ENCODE data around the gene SLC41A2. TPM values are rescaled to one million over a fixed set of nuclear protein-coding genes. Genes with fewer than 3 reads are reported as not detected.

The SLC41A2 gene
- total RNA-seq, 1 donor from 2014 or later, result 93.1 TPM

DNA sequence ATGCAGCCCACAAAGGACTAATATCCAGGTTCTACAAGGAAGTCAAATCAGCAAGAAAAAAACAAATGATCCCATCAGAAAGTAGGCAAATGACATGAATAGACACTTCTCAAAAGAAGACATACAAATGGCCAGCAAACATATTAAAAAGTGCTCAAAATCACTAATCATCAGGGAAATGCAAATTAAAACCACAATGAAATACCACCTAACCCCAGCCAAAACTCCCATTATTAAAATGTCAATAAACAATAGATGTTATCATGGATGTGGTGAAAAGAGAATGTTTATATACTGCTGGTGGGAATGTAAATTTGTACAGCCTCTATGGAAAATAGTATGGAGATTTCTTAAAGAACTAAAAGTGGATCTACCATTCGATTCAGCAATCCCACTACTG lies 25.0 kb downstream of the SLC41A2 start:
- DNase-seq (ENCODE audit: low spot score), result no peak

DNA sequence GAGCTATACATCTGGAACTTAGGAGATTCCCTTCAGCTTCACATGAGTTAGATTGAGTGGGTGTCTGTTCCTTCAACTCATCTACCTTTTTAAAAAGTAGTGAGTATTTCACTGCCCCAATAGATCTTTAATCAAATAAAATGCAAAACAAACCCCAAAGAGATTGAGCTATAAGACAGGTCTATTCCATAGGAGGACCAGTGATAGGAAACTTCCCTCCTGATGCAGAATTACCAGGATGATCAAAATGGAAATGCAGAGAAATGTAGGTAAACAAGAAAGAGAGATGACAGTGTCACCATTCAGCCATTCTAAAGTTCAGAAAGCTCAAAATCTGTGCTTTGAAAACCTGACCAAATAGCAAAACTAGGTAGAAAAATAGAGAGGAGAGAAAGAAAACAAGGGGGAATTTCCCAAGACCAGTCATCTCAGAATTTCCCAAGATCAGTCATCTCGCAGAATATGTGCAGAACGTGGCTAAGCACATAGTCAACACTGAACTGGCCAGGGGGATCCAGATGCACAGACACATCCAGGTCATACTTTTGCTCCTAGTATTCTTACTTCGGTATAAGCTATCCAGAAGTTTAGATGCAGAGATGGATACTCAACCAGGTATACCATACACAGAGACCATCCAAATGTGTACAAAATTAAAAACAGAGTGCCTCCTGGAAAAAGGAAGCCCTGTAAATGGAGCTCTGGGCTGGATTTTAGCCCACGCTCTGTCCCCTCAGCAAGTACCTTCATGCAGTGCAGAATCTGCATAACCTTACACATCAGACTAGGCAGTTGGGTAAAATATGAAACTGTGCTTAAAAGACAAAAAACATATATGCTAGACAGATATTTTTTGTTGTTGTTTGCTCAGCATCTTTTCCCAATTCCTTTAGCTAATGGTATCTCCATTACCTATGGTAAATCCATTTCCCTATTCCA lies 27.4 kb downstream of the SLC41A2 start:
- no peak for DNase-seq (ENCODE audit: low spot score)
- peak; percentile 39 for ATAC-seq

More for the DNA sequence above, 25.0 kb downstream of the SLC41A2 start:
- ATAC-seq, result no peak

DNA sequence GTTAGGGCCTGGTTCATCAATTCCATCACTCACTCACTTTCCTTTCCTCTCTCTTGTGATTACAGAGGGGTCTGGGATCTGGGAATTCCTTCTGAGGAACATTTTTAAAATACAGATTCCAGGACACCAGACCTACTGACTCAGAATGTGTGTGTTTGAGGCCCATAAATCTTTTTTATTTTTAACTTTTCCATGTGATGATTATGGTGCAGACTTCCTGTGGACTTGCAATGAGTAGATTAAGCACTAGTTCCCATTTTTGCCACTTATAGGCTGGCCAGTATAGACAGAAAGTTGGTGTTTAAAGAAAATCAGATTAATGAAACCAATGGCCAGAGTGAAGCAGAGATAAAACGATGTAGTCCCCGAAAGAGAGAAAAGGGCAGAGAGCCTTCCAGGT lies 28.1 kb downstream of the SLC41A2 start:
- DNase-seq (ENCODE audit: low spot score) (no peak), ATAC-seq (no peak)

DNA sequence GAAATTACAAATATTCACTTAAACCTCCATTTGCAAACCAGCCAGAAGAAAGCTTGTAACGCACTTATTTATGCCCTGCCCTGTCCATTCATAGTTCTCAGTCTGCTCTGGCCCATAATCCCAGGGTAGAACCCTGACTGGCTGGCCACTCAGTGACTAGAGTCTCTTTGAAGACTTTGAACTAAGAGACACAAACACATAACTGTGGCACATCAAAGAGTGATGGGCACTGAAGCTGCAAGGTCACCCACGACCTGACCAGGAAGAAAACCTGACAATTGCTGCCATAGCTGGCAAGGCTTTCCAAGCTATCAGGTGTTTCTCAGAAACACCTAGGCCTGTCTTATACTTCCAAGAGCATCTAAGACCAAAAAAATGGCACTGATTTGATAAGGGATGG lies 28.7 kb downstream of the SLC41A2 start:
- no peak for DNase-seq (ENCODE audit: low spot score)
- ATAC-seq, result peak; percentile 46

DNA sequence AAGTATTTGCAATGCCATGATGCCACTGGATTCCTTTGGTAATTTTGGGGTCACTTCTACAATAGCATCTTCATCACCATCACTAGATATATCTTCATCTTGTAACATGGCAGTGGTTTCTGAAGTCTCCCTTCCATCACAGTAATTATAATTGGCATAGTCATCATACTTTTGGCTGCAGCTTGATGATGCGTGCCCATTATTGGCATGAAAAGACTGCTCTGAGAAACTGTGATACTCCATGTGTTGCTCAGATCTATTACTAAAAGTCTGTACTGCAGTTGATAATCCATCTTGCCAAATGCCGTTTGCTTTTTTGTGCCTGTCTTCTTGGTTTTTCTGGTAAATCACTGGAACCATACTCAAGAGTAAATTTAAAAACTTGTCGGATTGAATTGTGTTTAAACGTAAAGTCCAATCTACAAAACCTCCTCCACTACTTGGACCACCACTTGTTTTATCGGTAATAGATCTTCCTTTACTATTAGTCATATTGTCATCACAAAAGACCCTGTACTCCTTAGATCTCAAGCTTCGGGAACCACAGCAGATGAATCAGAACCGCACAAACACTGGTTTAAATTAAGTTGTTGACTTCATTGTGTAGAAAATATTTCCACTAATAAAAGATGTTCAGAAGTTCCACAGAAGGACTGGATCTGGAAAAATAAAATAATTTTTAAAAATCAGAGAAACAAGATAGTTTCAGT lies 29.9 kb downstream of the SLC41A2 start:
- ATAC-seq (no peak), DNase-seq (ENCODE audit: low spot score) (no peak)

DNA sequence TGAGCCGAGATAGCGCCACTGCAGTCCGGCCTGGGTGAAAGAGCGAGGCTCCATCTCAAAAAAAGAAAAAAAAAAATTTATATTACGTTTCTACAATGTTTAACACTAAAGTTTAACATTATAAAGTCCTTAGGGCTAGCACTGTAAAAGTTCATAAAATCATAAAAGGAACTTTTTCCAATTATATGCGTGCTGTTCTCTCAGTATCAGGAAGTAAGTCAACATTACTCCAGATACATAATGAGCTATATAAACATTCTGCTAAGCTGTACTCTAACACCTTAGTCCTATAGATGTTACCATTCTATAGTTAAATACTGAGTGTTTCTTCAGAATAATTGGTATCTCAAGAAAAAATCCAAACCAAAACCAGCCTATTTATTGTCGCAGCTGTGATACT lies 32.6 kb downstream of the SLC41A2 start:
- DNase-seq (ENCODE audit: low spot score) (no peak), ATAC-seq (no peak)

DNA sequence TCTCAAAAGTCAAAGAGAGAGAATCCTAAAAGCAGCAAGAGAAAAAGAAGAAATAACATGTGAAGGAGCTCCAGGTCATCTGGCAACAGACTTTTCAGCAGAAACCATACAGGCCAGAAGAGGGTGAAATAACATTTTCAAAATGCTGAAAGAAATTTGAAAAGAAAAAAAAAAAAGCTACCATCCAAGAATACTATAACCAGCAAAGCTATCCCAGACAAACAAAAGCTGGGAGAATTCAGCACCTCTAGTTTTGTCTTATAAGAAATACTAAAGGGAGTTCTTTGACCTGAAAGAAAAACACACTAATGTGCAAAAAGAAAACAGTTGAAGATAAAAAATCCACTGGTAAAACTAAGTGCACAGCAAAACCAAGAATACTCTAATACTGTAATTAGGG lies 36.8 kb downstream of the SLC41A2 start:
- no peak for DNase-seq (ENCODE audit: low spot score)
- ATAC-seq, result no peak

DNA sequence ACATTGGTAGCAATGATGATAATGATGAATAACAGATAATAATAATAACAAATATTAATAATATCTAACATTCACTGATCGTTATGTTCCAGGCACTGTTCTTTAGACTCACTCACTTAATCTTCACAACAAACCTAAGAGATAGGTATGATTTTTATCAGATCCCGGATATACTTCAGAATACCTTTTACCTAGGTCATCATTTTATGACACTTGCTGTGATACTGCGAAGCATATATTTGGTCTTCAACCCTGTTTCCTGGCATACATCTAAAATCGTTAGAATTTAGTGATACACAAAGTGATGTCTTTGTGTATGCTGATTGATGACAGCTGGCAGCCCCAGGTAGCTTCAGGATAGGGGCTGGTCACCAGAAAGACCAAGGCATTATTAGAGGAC lies 46.1 kb downstream of the SLC41A2 start:
- ATAC-seq (no peak), DNase-seq (ENCODE audit: low spot score) (no peak)

DNA sequence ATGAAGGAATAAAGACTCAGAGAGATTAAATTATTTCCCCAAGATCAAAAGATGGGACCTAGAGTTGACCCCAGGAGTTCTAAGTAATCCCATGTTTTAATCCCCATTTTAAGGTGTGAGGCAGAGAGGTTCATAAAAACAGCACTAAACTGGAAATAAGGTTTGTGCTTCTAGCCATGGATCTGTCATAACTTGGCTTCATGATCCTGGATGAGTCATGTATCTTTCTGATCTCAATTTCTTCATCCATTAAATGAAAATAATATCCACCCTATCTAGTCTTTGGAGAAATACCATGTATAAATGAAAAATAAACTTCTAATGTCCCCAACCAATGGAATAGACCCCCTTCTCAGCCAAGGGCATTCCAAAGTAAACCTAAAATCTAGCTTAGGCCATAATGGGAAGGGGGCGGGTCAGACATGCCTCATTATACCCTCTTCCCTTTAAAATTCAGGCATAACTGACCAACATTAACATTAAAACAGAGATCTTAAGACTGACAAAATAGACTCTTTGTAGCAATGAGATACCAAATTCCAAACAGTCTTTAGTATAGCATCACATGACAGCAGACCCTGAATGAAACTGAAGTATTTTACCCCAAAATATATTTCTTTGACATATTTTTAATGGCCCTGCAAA lies 47.8 kb downstream of the SLC41A2 start:
- ATAC-seq, result no peak
- no peak for DNase-seq (ENCODE audit: low spot score)

DNA sequence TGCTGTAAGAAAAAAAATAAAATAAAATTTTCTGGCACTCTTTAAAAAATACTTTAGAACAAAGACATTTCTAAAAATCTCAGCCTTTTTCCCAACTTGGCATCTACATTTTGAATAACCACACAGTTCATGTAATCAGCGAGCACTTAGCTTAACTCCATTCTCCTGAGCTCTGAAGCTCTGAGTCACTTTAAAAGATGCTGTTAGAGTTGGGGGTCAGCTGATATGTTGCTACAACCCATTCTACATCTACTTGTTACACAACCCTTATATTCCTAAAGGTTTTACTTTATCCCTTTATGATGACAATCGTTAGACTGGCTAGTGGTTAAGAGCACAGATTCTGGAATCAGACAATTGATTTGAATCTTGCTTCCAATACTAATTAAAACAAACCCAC lies 48.3 kb downstream of the SLC41A2 start:
- DNase-seq (ENCODE audit: low spot score) (no peak), ATAC-seq (no peak)

Other genes with a start within 250 kb of the SLC41A2 start
- 5.9 TPM for gene NOPCHAP1, start 28.0 kb upstream of the SLC41A2 start, total RNA-seq
- 0.18 TPM for gene ALDH1L2, start 126.2 kb upstream of the SLC41A2 start, total RNA-seq
- gene WASHC4, start 149.4 kb upstream of the SLC41A2 start, total RNA-seq, result 26.1 TPM

Measured in left lobe of liver (tissue), 2 donors.